Measurements from ENCODE around the gene CIDEC.

The CIDEC gene

GRCh38 chr3:9879830-9880549 lies at the start of gene CIDEC:
Gene CIDEC (minus strand): TSS chr3:9880253. CDS start chr3:9878486, 1,767 bp downstream.
- DNase-seq (ENCODE audit: low read depth in 2 of 2) = no peak

- DNase-seq (ENCODE audit: low read depth in 2 of 2) = no peak
These were observed 48.1 kb upstream of the CIDEC start for GRCh38 chr3:9928158-9928557.

GRCh38 chr3:9918261-9919038 lies 38.4 kb upstream of the CIDEC start:
- DNase-seq (ENCODE audit: low read depth in 2 of 2) = no peak

GRCh38 chr3:9917820-9918219 lies 37.8 kb upstream of the CIDEC start:
- DNase-seq (ENCODE audit: low read depth in 2 of 2) = no peak

GRCh38 chr3:9916734-9917680 lies 37.0 kb upstream of the CIDEC start, which contains the start of gene IL17RC:
Gene IL17RC (plus strand): TSS chr3:9917098. CDS start chr3:9917316, 218 bp downstream.
- no peak for DNase-seq (ENCODE audit: low read depth in 2 of 2)

GRCh38 chr3:9916346-9916733 lies 36.3 kb upstream of the CIDEC start:
- DNase-seq (ENCODE audit: low read depth in 2 of 2) = no peak

- no peak for DNase-seq (ENCODE audit: low read depth in 2 of 2)
These were observed 35.4 kb upstream of the CIDEC start for GRCh38 chr3:9915254-9916141.

GRCh38 chr3:9914559-9915253 lies 34.7 kb upstream of the CIDEC start:
- DNase-seq (ENCODE audit: low read depth in 2 of 2) = no peak

- no peak for DNase-seq (ENCODE audit: low read depth in 2 of 2)
These were observed 34.0 kb upstream of the CIDEC start for GRCh38 chr3:9914011-9914410.

GRCh38 chr3:9913601-9914000 lies 33.5 kb upstream of the CIDEC start:
- DNase-seq (ENCODE audit: low read depth in 2 of 2) = no peak

GRCh38 chr3:9912294-9912935 lies 32.4 kb upstream of the CIDEC start:
- DNase-seq (ENCODE audit: low read depth in 2 of 2) = no peak

GRCh38 chr3:9911863-9912262 lies 31.8 kb upstream of the CIDEC start:
- DNase-seq (ENCODE audit: low read depth in 2 of 2) = no peak

- no peak for DNase-seq (ENCODE audit: low read depth in 2 of 2)
These were observed 29.4 kb upstream of the CIDEC start for GRCh38 chr3:9909221-9910013.

GRCh38 chr3:9908286-9908685 lies 28.2 kb upstream of the CIDEC start:
- no peak for DNase-seq (ENCODE audit: low read depth in 2 of 2)

- no peak for DNase-seq (ENCODE audit: low read depth in 2 of 2)
These were observed 26.4 kb upstream of the CIDEC start for GRCh38 chr3:9906480-9906879.

- no peak for DNase-seq (ENCODE audit: low read depth in 2 of 2)
These were observed 23.9 kb upstream of the CIDEC start for GRCh38 chr3:9903904-9904303.

- no peak for DNase-seq (ENCODE audit: low read depth in 2 of 2)
These were observed 23.2 kb upstream of the CIDEC start for GRCh38 chr3:9903238-9903624.

GRCh38 chr3:9902372-9903237 lies 22.6 kb upstream of the CIDEC start, which contains the start of gene IL17RE:
Gene IL17RE (plus strand): TSS chr3:9902848. CDS start chr3:9902933, 85 bp downstream.
- DNase-seq (ENCODE audit: low read depth in 2 of 2) = no peak
